ENCODE results near the gene HS1BP3. TPM values are rescaled to one million over a fixed set of nuclear protein-coding genes. Genes with fewer than 3 reads are reported as not detected.

The HS1BP3 gene
- total and polyA plus RNA-seq, 2 of the 13 experiments (the other 11 are each of a cell fraction or from before 2014, with no cell fraction given) = 15.2 to 22.0 TPM

DNA sequence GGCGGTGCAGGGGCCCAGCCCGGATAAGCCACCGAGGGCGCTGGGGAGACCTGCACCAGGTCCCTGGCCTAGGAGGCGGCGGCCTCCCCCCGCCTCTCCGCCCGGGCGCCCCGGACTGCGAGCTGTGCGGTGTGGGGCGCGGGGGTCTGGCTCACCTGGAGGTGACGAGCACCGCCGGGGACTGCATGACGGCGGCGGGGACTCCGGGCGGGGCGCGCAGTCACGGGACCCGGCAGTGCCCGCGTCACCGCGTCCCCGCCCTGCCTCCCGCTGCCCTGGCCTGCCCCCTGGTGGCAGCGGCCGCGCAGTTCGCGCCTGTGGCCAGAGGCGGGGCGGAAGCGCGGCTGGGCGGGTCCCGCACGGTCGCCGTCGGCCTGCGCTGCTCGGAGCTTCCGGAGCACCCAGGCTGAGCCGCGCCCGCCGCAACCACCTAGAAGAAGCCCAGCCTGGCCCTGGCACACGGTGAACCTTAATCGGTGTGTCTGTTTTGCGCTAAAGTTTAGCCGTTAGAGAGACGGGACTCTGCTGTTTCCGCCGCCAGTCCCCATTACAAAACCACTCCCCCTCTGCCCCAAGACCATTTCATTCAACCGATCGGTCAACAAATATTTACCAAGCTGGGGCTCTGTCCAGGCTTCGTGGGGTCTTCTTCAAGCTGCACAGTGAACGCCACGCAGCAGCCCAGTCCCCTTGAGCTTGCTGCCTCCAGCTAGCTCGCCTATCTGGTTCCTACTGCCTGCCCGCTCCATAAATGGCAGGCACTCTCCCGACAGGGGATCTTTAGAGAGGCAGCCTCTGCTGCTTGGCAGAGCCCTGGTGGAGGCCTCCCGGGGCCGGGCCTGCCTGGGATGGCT is at the start of gene HS1BP3 (continued):
- no peak for TF ChIP-seq NAIF1 (CRISPR knock-in tag; IDR thresholded peaks at IDR 0.05; ENCODE audit: borderline replicate concordance)
- no peak for TF ChIP-seq PCBP2 (optimal IDR thresholded peaks at IDR 0.05; ENCODE audit: low read depth, low read length, poor library complexity, severe bottlenecking)
- TF ChIP-seq, protein P1, sequence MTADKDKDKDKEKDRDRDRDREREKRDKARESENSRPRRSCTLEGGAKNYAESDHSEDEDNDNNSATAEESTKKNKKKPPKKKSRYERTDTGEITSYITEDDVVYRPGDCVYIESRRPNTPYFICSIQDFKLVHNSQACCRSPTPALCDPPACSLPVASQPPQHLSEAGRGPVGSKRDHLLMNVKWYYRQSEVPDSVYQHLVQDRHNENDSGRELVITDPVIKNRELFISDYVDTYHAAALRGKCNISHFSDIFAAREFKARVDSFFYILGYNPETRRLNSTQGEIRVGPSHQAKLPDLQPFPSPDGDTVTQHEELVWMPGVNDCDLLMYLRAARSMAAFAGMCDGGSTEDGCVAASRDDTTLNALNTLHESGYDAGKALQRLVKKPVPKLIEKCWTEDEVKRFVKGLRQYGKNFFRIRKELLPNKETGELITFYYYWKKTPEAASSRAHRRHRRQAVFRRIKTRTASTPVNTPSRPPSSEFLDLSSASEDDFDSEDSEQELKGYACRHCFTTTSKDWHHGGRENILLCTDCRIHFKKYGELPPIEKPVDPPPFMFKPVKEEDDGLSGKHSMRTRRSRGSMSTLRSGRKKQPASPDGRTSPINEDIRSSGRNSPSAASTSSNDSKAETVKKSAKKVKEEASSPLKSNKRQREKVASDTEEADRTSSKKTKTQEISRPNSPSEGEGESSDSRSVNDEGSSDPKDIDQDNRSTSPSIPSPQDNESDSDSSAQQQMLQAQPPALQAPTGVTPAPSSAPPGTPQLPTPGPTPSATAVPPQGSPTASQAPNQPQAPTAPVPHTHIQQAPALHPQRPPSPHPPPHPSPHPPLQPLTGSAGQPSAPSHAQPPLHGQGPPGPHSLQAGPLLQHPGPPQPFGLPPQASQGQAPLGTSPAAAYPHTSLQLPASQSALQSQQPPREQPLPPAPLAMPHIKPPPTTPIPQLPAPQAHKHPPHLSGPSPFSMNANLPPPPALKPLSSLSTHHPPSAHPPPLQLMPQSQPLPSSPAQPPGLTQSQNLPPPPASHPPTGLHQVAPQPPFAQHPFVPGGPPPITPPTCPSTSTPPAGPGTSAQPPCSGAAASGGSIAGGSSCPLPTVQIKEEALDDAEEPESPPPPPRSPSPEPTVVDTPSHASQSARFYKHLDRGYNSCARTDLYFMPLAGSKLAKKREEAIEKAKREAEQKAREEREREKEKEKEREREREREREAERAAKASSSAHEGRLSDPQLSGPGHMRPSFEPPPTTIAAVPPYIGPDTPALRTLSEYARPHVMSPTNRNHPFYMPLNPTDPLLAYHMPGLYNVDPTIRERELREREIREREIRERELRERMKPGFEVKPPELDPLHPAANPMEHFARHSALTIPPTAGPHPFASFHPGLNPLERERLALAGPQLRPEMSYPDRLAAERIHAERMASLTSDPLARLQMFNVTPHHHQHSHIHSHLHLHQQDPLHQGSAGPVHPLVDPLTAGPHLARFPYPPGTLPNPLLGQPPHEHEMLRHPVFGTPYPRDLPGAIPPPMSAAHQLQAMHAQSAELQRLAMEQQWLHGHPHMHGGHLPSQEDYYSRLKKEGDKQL (CRISPR knock-in tag; IDR thresholded peaks at IDR 0.05; ENCODE audit: low read depth) = no peak
- TF ChIP-seq ZNF75D (CRISPR knock-in tag; IDR thresholded peaks at IDR 0.05; ENCODE audit: borderline replicate concordance) = no peak
- TF ChIP-seq TGIF2 (CRISPR knock-in tag; IDR thresholded peaks at IDR 0.05) = peak; percentile 57; the same call in 1 of the 2 replicates
- TF ChIP-seq CCDC6 (CRISPR knock-in tag; IDR thresholded peaks at IDR 0.05) = peak; percentile 96
- peak; percentile 86 for TF ChIP-seq ZNF777 (CRISPR knock-in tag; IDR thresholded peaks at IDR 0.05)
- no peak for TF ChIP-seq ZNF383 (CRISPR knock-in tag; IDR thresholded peaks at IDR 0.05; ENCODE audit: borderline replicate concordance)
- peak; percentile 84 for TF ChIP-seq ZNF549 (CRISPR knock-in tag; IDR thresholded peaks at IDR 0.05)
- no peak for TF ChIP-seq NCOA5 (CRISPR knock-in tag; IDR thresholded peaks at IDR 0.05)
- peak; percentile 93; the same call in 1 of the 2 replicates for TF ChIP-seq ARNT2 (CRISPR knock-in tag; IDR thresholded peaks at IDR 0.05; ENCODE audit: low read depth)
- no peak for TF ChIP-seq SOX6 (IDR thresholded peaks at IDR 0.05)
- TF ChIP-seq SOX6 (CRISPR knock-in tag; IDR thresholded peaks at IDR 0.05) = peak; percentile 65
- TF ChIP-seq AGO2 (optimal IDR thresholded peaks at IDR 0.05; ENCODE audit: low read depth, low read length) = peak; percentile 74
- peak; percentile 81; the same call in 1 of the 2 replicates for TF ChIP-seq ZNF724P (CRISPR knock-in tag; IDR thresholded peaks at IDR 0.05; ENCODE audit: borderline replicate concordance)
- TF ChIP-seq ARID2 (CRISPR knock-in tag; IDR thresholded peaks at IDR 0.05; ENCODE audit: borderline replicate concordance) = peak; percentile 15
- TF ChIP-seq ZNF547 (CRISPR knock-in tag; IDR thresholded peaks at IDR 0.05) = peak; percentile 95
- TF ChIP-seq MIER2 (CRISPR knock-in tag; IDR thresholded peaks at IDR 0.05) = no peak
- TF ChIP-seq, protein P2, sequence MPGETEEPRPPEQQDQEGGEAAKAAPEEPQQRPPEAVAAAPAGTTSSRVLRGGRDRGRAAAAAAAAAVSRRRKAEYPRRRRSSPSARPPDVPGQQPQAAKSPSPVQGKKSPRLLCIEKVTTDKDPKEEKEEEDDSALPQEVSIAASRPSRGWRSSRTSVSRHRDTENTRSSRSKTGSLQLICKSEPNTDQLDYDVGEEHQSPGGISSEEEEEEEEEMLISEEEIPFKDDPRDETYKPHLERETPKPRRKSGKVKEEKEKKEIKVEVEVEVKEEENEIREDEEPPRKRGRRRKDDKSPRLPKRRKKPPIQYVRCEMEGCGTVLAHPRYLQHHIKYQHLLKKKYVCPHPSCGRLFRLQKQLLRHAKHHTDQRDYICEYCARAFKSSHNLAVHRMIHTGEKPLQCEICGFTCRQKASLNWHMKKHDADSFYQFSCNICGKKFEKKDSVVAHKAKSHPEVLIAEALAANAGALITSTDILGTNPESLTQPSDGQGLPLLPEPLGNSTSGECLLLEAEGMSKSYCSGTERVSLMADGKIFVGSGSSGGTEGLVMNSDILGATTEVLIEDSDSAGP (CRISPR knock-in tag; IDR thresholded peaks at IDR 0.05; ENCODE audit: borderline replicate concordance) = peak; percentile 82
- TF ChIP-seq, protein P3, sequence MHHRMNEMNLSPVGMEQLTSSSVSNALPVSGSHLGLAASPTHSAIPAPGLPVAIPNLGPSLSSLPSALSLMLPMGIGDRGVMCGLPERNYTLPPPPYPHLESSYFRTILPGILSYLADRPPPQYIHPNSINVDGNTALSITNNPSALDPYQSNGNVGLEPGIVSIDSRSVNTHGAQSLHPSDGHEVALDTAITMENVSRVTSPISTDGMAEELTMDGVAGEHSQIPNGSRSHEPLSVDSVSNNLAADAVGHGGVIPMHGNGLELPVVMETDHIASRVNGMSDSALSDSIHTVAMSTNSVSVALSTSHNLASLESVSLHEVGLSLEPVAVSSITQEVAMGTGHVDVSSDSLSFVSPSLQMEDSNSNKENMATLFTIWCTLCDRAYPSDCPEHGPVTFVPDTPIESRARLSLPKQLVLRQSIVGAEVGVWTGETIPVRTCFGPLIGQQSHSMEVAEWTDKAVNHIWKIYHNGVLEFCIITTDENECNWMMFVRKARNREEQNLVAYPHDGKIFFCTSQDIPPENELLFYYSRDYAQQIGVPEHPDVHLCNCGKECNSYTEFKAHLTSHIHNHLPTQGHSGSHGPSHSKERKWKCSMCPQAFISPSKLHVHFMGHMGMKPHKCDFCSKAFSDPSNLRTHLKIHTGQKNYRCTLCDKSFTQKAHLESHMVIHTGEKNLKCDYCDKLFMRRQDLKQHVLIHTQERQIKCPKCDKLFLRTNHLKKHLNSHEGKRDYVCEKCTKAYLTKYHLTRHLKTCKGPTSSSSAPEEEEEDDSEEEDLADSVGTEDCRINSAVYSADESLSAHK (CRISPR knock-in tag; IDR thresholded peaks at IDR 0.05; ENCODE audit: borderline replicate concordance) = no peak

Data from HepG2 (cell line).